HepG2 (cell line): ENCODE data around the gene SNAP23.

Experiments
- ADNP ChIP-seq: sonication (generic); formaldehyde crosslinking; IDR thresholded peaks from 2 replicates; pipeline ENCODE4 v1.4.0; 2020; ENCODE audit warnings: missing genetic modification reagents
- MAX ChIP-seq: IDR thresholded peaks from 2 replicates; pipeline ENCODE4 v1.6.1; 2012; ENCODE audit warnings: inconsistent platforms
- ZNF362 ChIP-seq: sonication (generic); formaldehyde crosslinking; IDR thresholded peaks from 2 replicates; pipeline ENCODE4 v1.4.0; 2020; ENCODE audit warnings: missing genetic modification reagents, mild to moderate bottlenecking, borderline replicate concordance
- ZNF460 ChIP-seq: sonication (generic); formaldehyde crosslinking; IDR thresholded peaks from 2 replicates; pipeline ENCODE4 v1.5.1; 2020; ENCODE audit warnings: missing genetic modification reagents, mild to moderate bottlenecking, borderline replicate concordance

- TF ChIP-seq ZNF362 (no peak), ZNF460 (no peak), MAX (no peak), ADNP (CRISPR knock-in tag) (no peak)
Observed at GRCh38 chr15:42528970-42529369, 33.5 kb downstream of the SNAP23 start.
